ENCODE measurements around the gene SIVA1.

SIVA1 gene

DNA sequence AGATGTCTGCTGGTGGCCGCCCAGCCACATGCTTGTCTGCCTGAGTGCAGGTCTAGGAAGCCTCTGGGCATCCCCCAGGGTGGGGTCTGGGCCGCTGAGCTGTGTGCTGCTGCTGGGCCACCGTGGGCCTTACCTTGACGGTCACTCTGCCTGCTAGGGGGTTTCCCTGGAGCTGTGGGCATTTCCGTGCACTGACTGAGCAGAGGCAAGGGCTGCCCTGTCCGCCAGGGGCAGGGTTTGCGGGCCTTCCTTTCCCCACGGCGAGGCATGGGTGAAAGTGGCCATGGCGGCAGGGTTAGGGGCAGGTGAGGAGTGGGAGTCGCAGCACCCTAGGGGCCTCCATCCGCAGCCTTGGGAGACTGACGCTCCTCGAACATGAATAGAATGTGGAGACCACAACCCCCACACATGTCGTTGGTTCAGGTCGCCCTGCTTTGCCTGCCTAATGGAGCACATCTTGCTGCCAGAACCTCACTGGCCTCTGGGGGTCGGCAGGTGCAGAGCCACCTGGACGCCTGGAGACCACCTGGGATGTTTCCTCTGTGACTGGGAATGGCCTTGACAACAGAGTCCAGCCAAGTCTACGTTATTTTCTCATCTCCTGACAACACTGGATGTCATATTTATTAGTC, 50.4 kb downstream of the SIVA1 start:
- no peak for TF ChIP-seq CTCF (IDR thresholded peaks at IDR 0.05; ENCODE audit: low read depth, low read length)
- no peak overlapping the region for H3K4me3 ChIP-seq (ENCODE audit: low read depth, low read length)

DNA sequence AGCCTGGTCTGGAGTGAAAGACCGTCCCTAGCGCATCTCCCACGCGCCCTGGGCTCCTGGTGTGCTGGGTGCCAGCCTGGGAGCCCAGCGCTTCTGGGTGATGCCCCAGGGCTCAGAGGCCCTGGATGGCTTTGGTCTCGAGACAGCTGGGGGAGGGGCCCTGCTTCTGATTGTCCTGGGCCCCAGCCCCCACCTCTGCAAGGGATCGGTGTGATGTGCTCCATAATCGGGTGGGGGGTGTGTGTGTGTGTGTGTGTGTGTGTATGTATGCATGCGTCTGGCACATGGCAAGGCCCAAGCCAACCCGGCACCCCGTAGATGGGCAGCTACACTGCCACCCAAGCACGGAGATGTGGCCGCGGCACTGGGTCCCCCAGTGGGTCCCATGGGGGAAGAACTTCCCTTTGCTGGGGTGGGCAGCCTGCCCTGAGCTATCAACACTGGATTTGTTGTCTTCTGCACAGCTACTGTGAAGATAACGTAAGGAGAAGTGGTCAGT, 51.0 kb downstream of the SIVA1 start:
- TF ChIP-seq CTCF (IDR thresholded peaks at IDR 0.05; ENCODE audit: low read depth, low read length), result no peak
- H3K4me3 ChIP-seq (ENCODE audit: low read depth, low read length), result no peak overlapping the region

DNA sequence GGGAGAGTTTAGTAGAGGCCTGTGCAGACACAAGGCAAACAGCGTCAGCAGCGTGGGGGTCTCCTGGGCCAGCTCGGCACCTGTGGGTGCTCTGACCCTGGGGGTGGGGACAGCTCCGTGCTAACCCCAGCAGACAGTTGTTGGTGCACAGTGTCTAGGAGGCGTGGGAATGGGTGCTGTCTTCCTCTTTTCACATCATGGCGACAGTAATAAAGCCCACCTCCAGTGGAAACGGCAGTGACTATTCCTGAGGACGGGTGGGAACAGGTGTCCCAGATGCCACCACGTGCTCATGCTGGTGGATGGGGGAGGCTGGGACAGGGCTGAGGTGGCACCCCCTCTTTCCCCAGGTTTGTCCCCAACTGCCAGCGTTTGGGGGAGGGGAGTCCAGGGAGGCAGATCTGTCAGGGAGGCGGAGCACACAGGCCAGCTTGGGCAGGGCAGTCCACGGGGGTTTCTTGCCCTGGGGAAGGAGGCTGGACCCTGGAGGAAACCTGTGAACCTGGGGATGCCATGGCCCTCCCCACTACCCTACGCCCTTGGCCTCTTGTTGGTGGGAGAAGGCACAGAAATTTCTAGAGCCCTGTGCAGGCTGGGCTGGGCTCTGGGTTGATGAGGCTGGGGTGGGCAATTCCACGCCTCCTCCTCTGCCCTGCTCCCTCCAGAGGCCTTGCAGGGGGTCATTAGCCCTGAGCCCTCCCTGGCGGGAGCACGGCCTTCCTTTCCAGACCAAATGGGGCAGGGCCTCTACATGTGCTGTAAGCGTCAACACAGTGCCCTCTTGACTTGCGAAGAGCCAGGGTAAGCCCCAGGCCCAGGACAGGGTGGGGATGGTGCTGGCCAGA, 51.8 kb downstream of the SIVA1 start:
- H3K4me3 ChIP-seq (ENCODE audit: low read depth, low read length), result no peak overlapping the region
- no peak for TF ChIP-seq CTCF (IDR thresholded peaks at IDR 0.05; ENCODE audit: low read depth, low read length)

DNA sequence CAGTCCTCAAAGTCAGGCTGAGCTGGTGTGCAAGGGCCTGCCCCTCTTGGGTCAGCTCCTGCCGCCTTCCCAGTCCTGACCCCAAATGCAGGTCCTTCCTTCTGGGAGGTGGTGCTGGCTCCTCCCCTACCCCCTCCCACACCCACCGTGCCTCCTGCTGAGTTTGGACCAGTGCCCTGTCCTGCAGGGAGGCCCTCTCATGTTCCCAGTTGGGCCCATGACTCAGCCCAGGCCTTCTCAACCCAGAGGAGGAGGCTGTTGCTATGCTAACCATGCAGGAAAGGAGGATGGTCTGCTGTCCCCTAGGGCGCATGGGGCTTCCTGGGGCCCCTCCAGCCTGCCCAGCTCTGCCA, 52.4 kb downstream of the SIVA1 start:
- H3K4me3 ChIP-seq (ENCODE audit: low read depth, low read length), result no peak overlapping the region
- TF ChIP-seq CTCF (IDR thresholded peaks at IDR 0.05; ENCODE audit: low read depth, low read length), result no peak

GRCh38 chr14:104805941-104806624, 53.1 kb downstream of the SIVA1 start:
- TF ChIP-seq CTCF (IDR thresholded peaks at IDR 0.05; ENCODE audit: low read depth, low read length), result no peak
- H3K4me3 ChIP-seq (ENCODE audit: low read depth, low read length), result no peak overlapping the region

DNA sequence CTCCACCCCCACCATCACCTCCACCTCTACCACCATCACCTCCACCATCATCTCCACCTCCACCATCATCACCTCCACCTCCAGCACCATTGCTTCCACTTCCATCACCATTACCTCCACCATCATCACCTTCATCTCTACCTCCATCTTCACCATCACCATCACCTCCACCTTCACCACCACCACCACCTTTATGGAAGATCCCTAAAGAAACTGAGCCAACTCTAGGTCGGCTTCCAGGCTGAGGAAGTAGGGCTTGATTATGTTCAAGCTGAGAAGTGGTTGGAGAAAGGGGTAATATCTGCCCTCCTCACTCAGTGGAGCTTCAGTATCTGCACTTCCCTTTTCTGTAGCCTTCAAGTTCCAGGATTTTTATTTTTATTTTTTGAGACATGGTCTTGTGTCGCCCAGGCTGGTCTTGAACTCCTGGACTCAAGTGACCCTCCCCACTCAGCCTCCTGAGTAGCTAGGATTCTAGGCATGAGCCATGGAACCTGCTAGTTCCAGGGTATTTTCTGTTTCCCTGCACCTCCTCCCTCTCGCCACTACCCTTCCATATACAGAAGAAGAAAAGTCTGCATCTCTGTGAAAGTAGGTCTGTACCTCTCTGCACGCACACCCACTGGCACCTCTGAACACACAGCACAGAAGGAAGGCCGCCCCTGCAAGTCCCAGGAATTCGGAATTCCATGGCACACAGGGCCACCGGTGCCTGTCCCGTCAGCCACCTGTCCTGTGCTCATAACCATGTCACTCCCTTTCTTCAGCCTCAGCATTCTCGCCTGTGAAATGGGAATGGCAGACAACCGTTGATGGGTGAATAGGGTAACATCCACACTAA, 53.9 kb downstream of the SIVA1 start:
- no peak for TF ChIP-seq CTCF (IDR thresholded peaks at IDR 0.05; ENCODE audit: low read depth, low read length)

More for the DNA sequence above, 53.9 kb downstream of the SIVA1 start:
- no peak overlapping the region for H3K4me3 ChIP-seq (ENCODE audit: low read depth, low read length)
